GOT3 (cell line): ENCODE measurements around the gene VWA7.

Experiments
- DNase-seq: peaks from one replicate; lab custom pipeline; 2025; ENCODE audit warnings: mixed read lengths; lab: John Stamatoyannopoulos, UW

Gene VWA7

GRCh38 chr6:31778999-31779885 is 2.1 kb upstream of the VWA7 start:
- no peak for DNase-seq

GRCh38 chr6:31778193-31778592 is 1.1 kb upstream of the VWA7 start:
- DNase-seq = no peak

GRCh38 chr6:31777667-31778050 is 531 bp upstream of the VWA7 start:
- DNase-seq = no peak

GRCh38 chr6:31776485-31776988 is 591 bp downstream of the VWA7 start:
- DNase-seq = no peak

GRCh38 chr6:31775633-31776484 is 1.3 kb downstream of the VWA7 start:
- no peak for DNase-seq

GRCh38 chr6:31775184-31775583 is 1.9 kb downstream of the VWA7 start:
- no peak for DNase-seq

GRCh38 chr6:31771992-31772358 is 5.2 kb downstream of the VWA7 start:
- DNase-seq = no peak

GRCh38 chr6:31770860-31771259 is 6.3 kb downstream of the VWA7 start:
- DNase-seq = no peak

- DNase-seq = no peak
Observed at GRCh38 chr6:31769684-31770371, 7.3 kb downstream of the VWA7 start.

GRCh38 chr6:31768363-31769257 is 8.5 kb downstream of the VWA7 start:
- DNase-seq = no peak

- DNase-seq = no peak
Observed at GRCh38 chr6:31767096-31767645, 10.0 kb downstream of the VWA7 start.

GRCh38 chr6:31765910-31766794 is 11.0 kb downstream of the VWA7 start:
- DNase-seq = no peak

GRCh38 chr6:31765559-31765909 is 11.6 kb downstream of the VWA7 start:
- no peak for DNase-seq

GRCh38 chr6:31764198-31764597 is 12.9 kb downstream of the VWA7 start:
- DNase-seq = no peak

- no peak for DNase-seq
Observed at GRCh38 chr6:31763619-31763940, 13.5 kb downstream of the VWA7 start.

GRCh38 chr6:31762878-31763618 is 14.1 kb downstream of the VWA7 start:
- no peak for DNase-seq

- DNase-seq = no peak
Observed at GRCh38 chr6:31762356-31762755, 14.8 kb downstream of the VWA7 start, which contains the start of gene SAPCD1. Gene SAPCD1 (plus strand): TSS chr6:31762656. CDS start chr6:31763055, 399 bp downstream.

GRCh38 chr6:31761343-31761742 is 15.8 kb downstream of the VWA7 start:
- DNase-seq = no peak

GRCh38 chr6:31760790-31761189 is 16.3 kb downstream of the VWA7 start:
- DNase-seq = no peak
